PC-9 (cell line): Measurements from ENCODE around the gene STAC.

ENCODE experiments used
- CTCF ChIP-seq: fragments of 200-600 bp; sonication (generic); conservative IDR thresholded peaks from 2 replicates; pipeline ENCODE4 v1.6.1; 2017; ENCODE audit warnings: mixed run types, antibody characterized with exemption, mild to moderate bottlenecking, moderate library complexity
- EZH2 ChIP-seq: fragments of 200-600 bp; sonication (generic); IDR thresholded peaks from 2 replicates; pipeline ENCODE4 v1.8.0; 2017; ENCODE audit warnings: antibody characterized with exemption, low read depth

DNA sequence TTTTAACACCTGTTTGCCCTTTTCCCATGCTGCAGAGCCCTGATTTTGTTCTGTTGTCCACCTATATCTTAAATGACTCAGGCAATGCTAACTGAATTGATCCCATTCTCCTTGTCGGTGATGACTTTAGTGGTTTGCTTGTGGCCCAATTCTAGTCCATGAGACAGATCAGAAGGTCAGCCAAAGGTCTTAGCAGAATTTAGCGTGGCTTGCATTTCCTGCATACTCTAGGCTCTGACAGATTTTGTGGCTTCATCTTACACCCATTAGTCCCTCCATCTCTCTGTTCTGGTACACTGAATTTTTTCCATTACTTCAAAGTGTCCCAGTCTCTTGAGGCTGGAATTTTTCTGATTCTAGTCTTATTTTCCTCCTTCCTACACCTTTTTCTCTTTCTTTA is 161.9 kb downstream of the STAC start:
- no peak for TF ChIP-seq CTCF
- TF ChIP-seq EZH2 = no peak
